NT2/D1 (cell line): ENCODE results near the gene GRK4.
"Not testable (repeated sequence)": the region's sequence is repeated elsewhere in the genome, so short reads cannot be mapped to it uniquely, and the experiment has no call there.

Experiments used
- SUZ12 ChIP-seq: IDR thresholded peaks from 2 replicates; pipeline ENCODE4 v1.6.1; 2011; ENCODE audit not compliant: insufficient read length, insufficient read depth; ENCODE audit errors: extremely low read depth
- ZNF274 ChIP-seq: IDR thresholded peaks from 2 replicates; pipeline ENCODE4 v1.6.1; 2011; ENCODE audit warnings: mild to moderate bottlenecking, low read depth, low read length

GRCh38 chr4:2918714-2919113, 44.7 kb upstream of the GRK4 start:
- TF ChIP-seq ZNF274, SUZ12: not testable (repeated sequence)
